HCT116 (cell line): ENCODE measurements around the gene ADGRB2. TPM values are rescaled to one million over a fixed set of nuclear protein-coding genes. Genes with fewer than 3 reads are reported as not detected.

Experiments
- ATAC-seq: fragments of 200-7000 bp; cut with Tn5 transposase; 2 replicates; pipeline ENCODE4 v1.9.1; 2020; ENCODE audit warnings: mild to moderate bottlenecking, moderate library complexity
- BruUV-seq: library from RNA; stranded (reverse); fragments of 400-500 nt; replicated peaks from 2 replicates; lab custom pipeline; 2021; lab: Mats Ljungman, UMichigan
- CTCF ChIA-PET: fragments of 300-600 bp; sonication (Branson Sonifier 250); formaldehyde crosslinking; loops from one replicate; lab custom pipeline; 2021; ENCODE audit warnings: antibody characterized with exemption; lab: Charles Lee
- POLR2A ChIA-PET: fragments of 300-600, 350-600 bp; sonication (Branson Sonifier 250); formaldehyde crosslinking; loops from one replicate; lab custom pipeline; 2021; ENCODE audit warnings: antibody characterized with exemption; lab: Charles Lee
- RAD21 ChIA-PET, 2 experiments: fragments of 300-600 bp; sonication (Branson Sonifier 250); formaldehyde crosslinking; loops; one replicate each; lab custom pipeline; 2023; ENCODE audit warnings: low total read pairs in 2 of 2; ENCODE audit not compliant: uncharacterized antibody in 2 of 2, unreplicated experiment in 2 of 2, low non-redundant PET in 1 of 2; lab: Charles Lee
- DNase-seq: peaks from one replicate; pipeline ENCODE4 v3.0.0-alpha.2; 2010; ENCODE audit warnings: low read depth, low spot score
- H2AFZ ChIP-seq: fragments of 200-600 bp; shearing (Covaris generic), sonication (generic); 2 replicates; pipeline ENCODE4 v1.6.1; 2017; ENCODE audit warnings: low read depth, mixed run types, mixed read lengths, antibody characterized with exemption, low read length; ENCODE audit not compliant: poor library complexity, severe bottlenecking
- H3K27ac ChIP-seq: 2 replicates; pipeline ENCODE4 v1.5.1; 2012; ENCODE audit warnings: low read depth, low read length
- H3K27me3 ChIP-seq: fragments of 200-600 bp; sonication (generic); 2 replicates; pipeline ENCODE4 v1.6.1; 2016; ENCODE audit warnings: mixed run types, low read length, mixed read lengths; ENCODE audit not compliant: insufficient read depth
- H3K36me3 ChIP-seq, 2 experiments: fragments of 200-500 bp in 1 of 2; fragments of 200-600 bp in 1 of 2; sonication (Bioruptor generic) in 1 of 2; sonication (generic) in 1 of 2; 2 replicates each; pipeline versions ENCODE4 v1.5.1 to v1.6.1; 2014 to 2016; ENCODE audit warnings: low read length in 2 of 2, inconsistent platforms in 1 of 2, mixed read lengths in 1 of 2, mixed run types in 1 of 2; ENCODE audit not compliant: insufficient read depth in 2 of 2, control insufficient read depth in 1 of 2
- H3K4me1 ChIP-seq, 2 experiments: fragments of 200-600 bp in 1 of 2; sonication (generic) in 1 of 2; 2 replicates each; pipeline versions ENCODE4 v1.5.1 to v1.6.1; 2012 to 2017; ENCODE audit warnings: low read length in 2 of 2, inconsistent platforms in 1 of 2, mild to moderate bottlenecking in 1 of 2, mixed read lengths in 1 of 2, mixed run types in 1 of 2, moderate library complexity in 1 of 2; ENCODE audit not compliant: insufficient read depth in 2 of 2, control insufficient read depth in 1 of 2
- H3K4me2 ChIP-seq: fragments of 200-600 bp; sonication (generic); 2 replicates; pipeline ENCODE4 v1.6.1; 2017; ENCODE audit warnings: mixed run types, low read length, mixed read lengths
- H3K4me3 ChIP-seq, 2 experiments: fragments of 200-600 bp in 1 of 2; sonication (generic) in 1 of 2; replicated peaks in 1 of 2; 2 replicates each; pipeline ENCODE4 v1.5.1; 2011 to 2016; ENCODE audit warnings: low read length in 2 of 2, control low read depth in 1 of 2, low read depth in 1 of 2, mild to moderate bottlenecking in 1 of 2, mixed read lengths in 1 of 2, mixed run types in 1 of 2
- H3K79me2 ChIP-seq: fragments of 200-600 bp; sonication (generic); 2 replicates; pipeline ENCODE4 v1.6.1; 2017; ENCODE audit warnings: mild to moderate bottlenecking, mixed run types, low read length, moderate library complexity, mixed read lengths; ENCODE audit not compliant: insufficient read depth
- H3K9ac ChIP-seq: fragments of 200-600 bp; sonication (generic); 2 replicates; pipeline ENCODE4 v1.6.1; 2016; ENCODE audit warnings: low read length, mixed read lengths
- H3K9me2 ChIP-seq: fragments of 200-600 bp; sonication (generic), shearing (Covaris generic); 2 replicates; pipeline ENCODE4 v1.6.1; 2017; ENCODE audit warnings: mixed run types, mild to moderate bottlenecking, moderate library complexity; ENCODE audit not compliant: insufficient read depth
- H3K9me3 ChIP-seq, 2 experiments: fragments of 200-500 bp in 1 of 2; fragments of 200-600 bp in 1 of 2; sonication (Bioruptor generic) in 1 of 2; sonication (generic) in 1 of 2; 2 replicates each; pipeline ENCODE4 v1.6.1; 2014 to 2017; ENCODE audit warnings: low read length in 2 of 2, mixed read lengths in 2 of 2, inconsistent platforms in 1 of 2, low read depth in 1 of 2, mild to moderate bottlenecking in 1 of 2, mixed run types in 1 of 2, moderate library complexity in 1 of 2; ENCODE audit not compliant: control insufficient read depth in 1 of 2, insufficient read depth in 1 of 2
- H4K20me1 ChIP-seq: fragments of 200-600 bp; sonication (generic), shearing (Covaris generic); 2 replicates; pipeline ENCODE4 v1.6.1; 2017; ENCODE audit warnings: mixed run types, mild to moderate bottlenecking, moderate library complexity; ENCODE audit not compliant: insufficient read depth
- CEBPB ChIP-seq: IDR thresholded peaks from 2 replicates; pipeline ENCODE4 v1.6.1; 2012; ENCODE audit warnings: low read depth
- ELF1 ChIP-seq: IDR thresholded peaks from 2 replicates; pipeline ENCODE4 v1.6.1; 2012; ENCODE audit warnings: low read depth, borderline replicate concordance
- EZH2phosphoT487 ChIP-seq: fragments of 200-600 bp; IDR thresholded peaks from 2 replicates; pipeline ENCODE4 v1.6.1; 2018; ENCODE audit warnings: antibody characterized with exemption, borderline replicate concordance
- JUND ChIP-seq: IDR thresholded peaks from 2 replicates; pipeline ENCODE4 v1.6.1; 2012
- POLR2A ChIP-seq: IDR thresholded peaks from 2 replicates; pipeline ENCODE4 v1.7.0; 2011; ENCODE audit warnings: borderline replicate concordance; ENCODE audit not compliant: insufficient read depth, insufficient read length; ENCODE audit errors: extremely low read depth
- POLR2AphosphoS5 ChIP-seq: IDR thresholded peaks from 2 replicates; pipeline ENCODE4 v1.6.1; 2011; ENCODE audit warnings: mild to moderate bottlenecking, low read depth, low read length, moderate library complexity
- REST ChIP-seq: IDR thresholded peaks from 2 replicates; pipeline ENCODE4 v1.6.1; 2012; ENCODE audit warnings: low read depth
- SIN3A ChIP-seq: IDR thresholded peaks from 2 replicates; pipeline ENCODE4 v1.6.1; 2012; ENCODE audit warnings: low read depth
- SRF ChIP-seq: IDR thresholded peaks from 2 replicates; pipeline ENCODE4 v1.6.1; 2012; ENCODE audit warnings: low read depth
- TCF7L2 ChIP-seq: IDR thresholded peaks from 2 replicates; pipeline ENCODE4 v1.7.0; 2011; ENCODE audit warnings: borderline replicate concordance, inconsistent platforms; ENCODE audit not compliant: insufficient read depth, insufficient read length; ENCODE audit errors: extremely low read depth
- YY1 ChIP-seq: IDR thresholded peaks from 2 replicates; pipeline ENCODE4 v1.6.1; 2011; ENCODE audit warnings: low read length, low read depth, moderate library complexity, mild to moderate bottlenecking; ENCODE audit not compliant: insufficient replicate concordance; ENCODE audit errors: extremely low read depth
- intact Hi-C: fragments of 100-400 bp; cut with micrococcal nuclease; formaldehyde crosslinking; loops from 2 replicates; pipeline ENCODE4 v1.10.0; 2022
- total RNA-seq: library from RNA; stranded (reverse); gene quantifications from one replicate; pipeline ENCODE4 v1.2.1, GENCODE V29; 2021; ENCODE audit not compliant: unreplicated experiment

Gene ADGRB2
- total RNA-seq, 1 experiment from 2014 or later, result 10.1 TPM

DNA sequence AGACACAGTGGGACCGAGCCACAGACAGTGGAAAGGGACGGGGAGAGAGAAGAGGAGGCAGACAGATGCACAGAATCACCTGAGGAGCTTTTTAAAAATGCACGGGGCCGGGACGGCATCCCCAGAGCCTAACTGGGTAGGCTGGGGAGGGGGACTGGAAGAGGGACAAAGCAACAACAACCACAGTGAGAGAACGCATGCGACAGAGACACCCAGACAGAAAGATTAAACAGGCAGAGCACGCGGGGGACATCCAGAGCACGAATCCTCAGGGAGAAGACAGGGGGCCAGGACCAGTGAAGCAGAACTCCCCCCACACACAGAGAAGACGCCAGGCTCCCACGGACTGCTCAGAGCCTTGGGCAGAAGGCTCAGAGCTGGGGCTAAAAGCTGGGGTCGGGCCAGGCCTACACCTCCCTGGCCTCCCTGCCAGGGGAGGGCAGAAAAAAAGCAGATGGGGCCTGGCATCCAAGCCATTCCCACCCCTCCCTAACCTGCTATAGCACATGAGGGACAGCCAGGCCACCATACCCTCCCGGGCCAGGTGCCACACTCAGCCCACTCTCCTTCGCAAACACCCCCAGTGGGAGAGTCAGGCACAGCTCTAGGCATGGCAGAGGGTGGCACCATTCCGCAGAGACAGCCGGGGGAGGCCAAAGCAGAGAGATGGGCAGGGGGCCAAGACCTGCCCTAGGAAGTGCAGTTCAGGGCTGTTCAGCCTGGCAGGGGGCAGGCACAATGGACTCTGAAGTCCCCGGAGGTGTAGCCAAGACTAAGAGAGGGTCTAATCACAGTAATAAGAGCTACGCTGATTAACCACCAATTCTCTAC lies 30.5 kb downstream of the ADGRB2 start:
- H3K9ac ChIP-seq, result no peak overlapping the region
- DNase-seq (no peak), ATAC-seq (no peak)
- H3K9me3 ChIP-seq, result no peaks in the 10 kb centered on the region
- H4K20me1 ChIP-seq, result no peaks in the 10 kb centered on the region
- no peaks in the 10 kb centered on the region; a peak in 1 of 4 replicates for H3K36me3 ChIP-seq
- no TSS peak for BruUV-seq
- H3K79me2 ChIP-seq, result no peaks in the 10 kb centered on the region
- no peak overlapping the region for H3K27ac ChIP-seq
- ChIA-PET POLR2A (no interaction called here), RAD21 (no interaction called here), CTCF (interaction anchor here (0.5 to 2.0 kb wide), 3 partner anchors 12 to 19 kb away, joined by 3 to 9 read pairs (median 6); no protein-coding TSS in a partner anchor)
- H3K9me2 ChIP-seq, result no peaks in the 10 kb centered on the region
- TF ChIP-seq POLR2AphosphoS5 (no peak), CEBPB (no peak)
- peaks cover 0 to 4% of the 10 kb centered on the region in 2 experiments; a peak in 1 of 4 replicates for H3K4me1 ChIP-seq
- H3K27me3 ChIP-seq, result no peaks in the 10 kb centered on the region
- H3K4me3 ChIP-seq, result no peak overlapping the region
- H2AFZ ChIP-seq, result no peak overlapping the region
- intact Hi-C loops, result no loop called here
- no peak overlapping the region for H3K4me2 ChIP-seq

- Histone ChIP-seq H3K27me3 (no peaks in the 10 kb centered on the region), H3K27ac (no peak overlapping the region), H2AFZ (no peak overlapping the region), H3K9me3 (no peaks in the 10 kb centered on the region), H3K4me2 (no peak overlapping the region), H3K36me3 (no peaks in the 10 kb centered on the region; a peak in 1 of 4 replicates), H4K20me1 (no peaks in the 10 kb centered on the region), H3K79me2 (no peaks in the 10 kb centered on the region), H3K9ac (no peak overlapping the region), H3K9me2 (no peaks in the 10 kb centered on the region), H3K4me1 (peaks cover 0 to 4% of the 10 kb centered on the region in 2 experiments; a peak in 1 of 4 replicates), H3K4me3 (no peak overlapping the region)
- TF ChIP-seq EZH2phosphoT487 (no peak), REST (no peak), YY1 (no peak), ELF1 (no peak), POLR2A (no peak), POLR2AphosphoS5 (no peak), SIN3A (no peak), SRF (no peak), JUND (no peak), TCF7L2 (no peak)
- DNase-seq, result no peak
- ChIA-PET CTCF (no interaction called here), POLR2A (no interaction called here), RAD21 (no interaction called here)
- BruUV-seq, result no TSS peak
- no peak for ATAC-seq
- intact Hi-C loops, result no loop called here
Observed at GRCh38 chr1:31732751-31733289, 31.3 kb downstream of the ADGRB2 start.
